Epithelial cell of esophagus (primary cell): ENCODE data around the gene NPW.

Experiments
- DNase-seq: peaks from one replicate; pipeline ENCODE4 v3.0.0; 2010; ENCODE audit warnings: low read depth
- H3K4me3 ChIP-seq: 2 replicates; pipeline ENCODE4 v1.5.1; 2011; ENCODE audit warnings: mild to moderate bottlenecking, low read length, control low read depth
- TF ChIP-seq, protein P1 (sequence below): IDR thresholded peaks from 2 replicates; pipeline ENCODE4 v1.5.1; 2011; ENCODE audit warnings: low read depth, mild to moderate bottlenecking, low read length, control low read depth, inconsistent platforms; ENCODE audit not compliant: insufficient read depth; ENCODE audit errors: missing control alignments

NPW gene

GRCh38 chr16:2060346-2060745, 40.8 kb downstream of the NPW start:
- H3K4me3 ChIP-seq: no peak overlapping the region
- no peak for DNase-seq
- TF ChIP-seq, protein P1, sequence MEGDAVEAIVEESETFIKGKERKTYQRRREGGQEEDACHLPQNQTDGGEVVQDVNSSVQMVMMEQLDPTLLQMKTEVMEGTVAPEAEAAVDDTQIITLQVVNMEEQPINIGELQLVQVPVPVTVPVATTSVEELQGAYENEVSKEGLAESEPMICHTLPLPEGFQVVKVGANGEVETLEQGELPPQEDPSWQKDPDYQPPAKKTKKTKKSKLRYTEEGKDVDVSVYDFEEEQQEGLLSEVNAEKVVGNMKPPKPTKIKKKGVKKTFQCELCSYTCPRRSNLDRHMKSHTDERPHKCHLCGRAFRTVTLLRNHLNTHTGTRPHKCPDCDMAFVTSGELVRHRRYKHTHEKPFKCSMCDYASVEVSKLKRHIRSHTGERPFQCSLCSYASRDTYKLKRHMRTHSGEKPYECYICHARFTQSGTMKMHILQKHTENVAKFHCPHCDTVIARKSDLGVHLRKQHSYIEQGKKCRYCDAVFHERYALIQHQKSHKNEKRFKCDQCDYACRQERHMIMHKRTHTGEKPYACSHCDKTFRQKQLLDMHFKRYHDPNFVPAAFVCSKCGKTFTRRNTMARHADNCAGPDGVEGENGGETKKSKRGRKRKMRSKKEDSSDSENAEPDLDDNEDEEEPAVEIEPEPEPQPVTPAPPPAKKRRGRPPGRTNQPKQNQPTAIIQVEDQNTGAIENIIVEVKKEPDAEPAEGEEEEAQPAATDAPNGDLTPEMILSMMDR: no peak

- H3K4me3 ChIP-seq: no peak overlapping the region
- no peak for DNase-seq
- TF ChIP-seq, protein P1: no peak
These were observed 41.4 kb downstream of the NPW start for GRCh38 chr16:2061023-2061422.

DNA sequence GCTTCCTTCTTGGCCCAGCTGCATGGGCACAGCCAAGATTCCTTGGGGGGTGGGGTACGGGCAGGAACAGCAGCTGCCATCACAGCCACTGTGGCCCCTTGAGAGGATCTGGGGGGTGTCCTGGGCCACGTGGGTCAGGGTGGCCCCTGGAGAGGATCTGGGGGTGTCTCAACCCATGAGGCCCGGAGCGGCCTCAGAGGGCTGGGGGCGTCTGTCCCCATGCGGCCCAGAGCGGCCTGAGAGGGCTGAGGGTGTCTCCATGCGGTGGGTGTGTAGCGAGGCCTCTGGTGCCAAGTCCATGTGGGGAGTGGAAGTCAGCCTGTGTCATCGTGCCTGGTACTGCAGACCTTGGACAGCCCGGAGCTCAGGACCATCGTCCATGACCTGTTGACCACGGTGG, 41.9 kb downstream of the NPW start:
- no peak for DNase-seq
- H3K4me3 ChIP-seq: no peak overlapping the region
- TF ChIP-seq, protein P1: no peak

DNA sequence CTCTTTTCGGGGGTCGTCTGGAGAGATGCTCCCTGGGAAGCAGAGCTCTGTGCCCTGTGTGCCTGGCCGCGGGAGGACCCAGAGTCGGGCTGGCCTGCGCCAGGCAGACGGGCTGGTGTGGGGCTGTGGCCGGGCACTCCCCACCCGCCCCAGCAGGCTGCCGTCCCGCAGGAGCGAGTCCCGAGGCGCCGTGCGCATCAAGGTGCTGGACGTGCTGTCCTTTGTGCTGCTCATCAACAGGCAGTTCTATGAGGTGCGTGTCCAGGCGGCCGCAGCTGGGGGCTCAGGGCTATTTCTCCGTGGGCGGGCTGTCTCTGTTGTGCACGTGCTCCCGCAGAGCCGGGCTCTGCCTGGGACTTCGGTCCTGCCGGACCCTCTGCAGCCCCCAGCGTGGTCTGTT, 43.2 kb downstream of the NPW start:
- DNase-seq: no peak
- TF ChIP-seq, protein P1: no peak
- no peak overlapping the region for H3K4me3 ChIP-seq

- TF ChIP-seq, protein P1: no peak
- no peak overlapping the region for H3K4me3 ChIP-seq
- no peak for DNase-seq
These were observed 44.3 kb downstream of the NPW start for GRCh38 chr16:2063861-2064260.

DNA sequence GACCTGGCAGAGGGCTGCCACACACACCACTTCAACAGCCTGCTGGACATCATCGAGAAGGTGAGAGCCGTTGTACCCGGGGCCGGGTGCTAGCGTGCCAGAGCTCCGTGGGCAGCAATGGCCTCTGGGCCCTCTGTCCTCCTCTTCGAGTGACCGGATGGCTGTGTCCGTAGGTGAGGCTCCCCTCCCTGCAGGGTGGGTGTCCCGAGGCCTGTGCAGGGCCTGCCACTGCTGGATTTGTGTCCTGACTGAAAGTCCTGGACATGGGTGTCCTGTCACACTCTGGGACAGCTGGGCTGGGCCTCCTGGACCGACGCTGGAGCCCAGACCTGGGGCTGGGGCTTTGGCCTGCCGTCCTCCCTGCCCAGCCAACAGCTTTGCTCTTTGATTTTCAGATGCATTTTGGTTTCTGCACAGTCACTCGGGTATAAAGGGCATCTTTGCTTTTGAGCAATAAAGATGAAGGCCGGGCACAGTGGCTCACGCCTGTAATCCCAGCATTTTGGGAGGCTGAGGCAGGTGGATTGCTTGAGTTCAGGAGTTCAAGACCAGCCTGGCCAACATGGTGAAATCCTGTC, 44.9 kb downstream of the NPW start:
- no peak for DNase-seq
- TF ChIP-seq, protein P1: no peak
- no peak overlapping the region for H3K4me3 ChIP-seq

DNA sequence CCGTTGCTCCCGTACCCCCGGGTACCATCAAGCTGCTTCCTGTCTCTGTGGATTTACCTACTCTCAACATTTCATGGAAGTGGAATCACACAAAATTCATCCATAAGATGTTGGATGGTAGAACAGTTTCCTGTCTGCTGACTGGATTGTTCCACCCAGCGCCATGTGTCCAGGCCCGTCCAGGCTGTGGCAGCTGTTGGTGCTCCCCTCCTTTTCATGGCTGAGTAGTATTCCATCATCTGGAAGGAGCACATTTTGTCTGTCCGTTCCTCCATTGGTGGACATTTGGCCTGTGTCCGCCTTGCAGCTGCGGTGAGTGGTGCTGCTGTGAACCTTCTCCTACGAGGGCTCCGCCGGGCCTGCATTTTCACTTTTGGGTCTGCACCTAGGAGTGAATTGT, 46.6 kb downstream of the NPW start:
- TF ChIP-seq, protein P1: no peak
- no peak for DNase-seq
- H3K4me3 ChIP-seq: no peak overlapping the region
